BE2C (cell line): ENCODE data around the gene PPARA.

Source experiments
- DNase-seq: peaks from one replicate; pipeline ENCODE4 v3.0.0-alpha.2; 2020
- H3K27me3 ChIP-seq: fragments of 250-450 bp; sonication (Bioruptor Pico); 2 replicates; pipeline ENCODE4 v1.5.1; 2020; ENCODE audit warnings: mild to moderate bottlenecking
- H3K36me3 ChIP-seq: fragments of 250-450 bp; sonication (Bioruptor Pico); 2 replicates; pipeline ENCODE4 v1.5.1; 2020; ENCODE audit warnings: mild to moderate bottlenecking
- H3K4me1 ChIP-seq: fragments of 250-450 bp; sonication (Bioruptor Pico); 2 replicates; pipeline ENCODE4 v1.5.1; 2020
- H3K4me3 ChIP-seq: 2 replicates; pipeline ENCODE4 v1.5.1; 2011; ENCODE audit warnings: low read depth, low read length
- H3K9me3 ChIP-seq: fragments of 250-450 bp; sonication (Bioruptor Pico); 2 replicates; pipeline ENCODE4 v1.5.1; 2020
- TF ChIP-seq, protein P1 (sequence below): IDR thresholded peaks from 2 replicates; pipeline ENCODE4 v1.5.1; 2012; ENCODE audit warnings: mild to moderate bottlenecking, low read depth, low read length

The PPARA gene

DNA sequence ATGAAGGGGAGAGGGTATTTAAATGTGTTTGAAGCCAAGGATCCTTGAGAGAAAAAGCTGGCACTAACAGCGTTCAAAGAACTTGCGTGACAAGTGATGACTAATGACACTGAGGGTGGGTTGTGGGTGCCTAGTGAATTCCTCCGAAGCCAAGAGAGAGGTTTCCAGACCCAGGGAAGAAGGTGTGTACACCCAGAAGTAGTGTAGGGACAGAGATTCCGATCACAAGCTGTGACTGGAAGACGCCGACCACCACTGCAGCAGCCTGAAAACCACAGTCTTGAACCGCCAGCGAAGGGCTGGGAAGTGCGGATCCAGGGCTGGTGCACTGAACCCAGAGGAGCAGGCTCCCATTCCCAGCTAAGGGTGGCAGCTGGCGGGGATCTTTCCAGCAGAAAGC lies 9.5 kb downstream of the PPARA start:
- no peak overlapping the region for H3K4me3 ChIP-seq
- DNase-seq: no peak

DNA sequence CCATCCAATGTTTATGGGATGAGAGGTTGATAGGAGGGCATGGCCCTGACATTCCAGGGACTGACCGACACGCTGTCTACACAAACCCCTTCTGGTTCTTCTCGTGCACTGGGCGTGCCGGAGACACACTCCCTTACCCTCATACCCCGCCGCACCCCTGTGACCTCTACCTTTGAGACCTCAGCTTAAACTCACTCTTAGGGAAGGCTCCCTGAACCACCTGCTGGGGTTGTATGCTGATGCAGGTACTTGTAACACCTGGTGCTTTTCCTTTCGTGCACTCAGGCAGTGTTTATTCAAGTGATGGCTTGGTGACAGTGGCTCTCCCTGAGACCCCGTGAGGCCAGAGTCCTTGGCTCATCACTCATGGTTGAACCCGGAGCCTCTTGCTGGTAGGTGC lies 12.0 kb downstream of the PPARA start:
- no peak for DNase-seq
- Histone ChIP-seq H3K36me3 (no peaks in the 10 kb centered on the region), H3K9me3 (no peaks in the 10 kb centered on the region), H3K4me1 (no peaks in the 10 kb centered on the region), H3K4me3 (no peak overlapping the region), H3K27me3 (no peaks in the 10 kb centered on the region)
- TF ChIP-seq, protein P1, sequence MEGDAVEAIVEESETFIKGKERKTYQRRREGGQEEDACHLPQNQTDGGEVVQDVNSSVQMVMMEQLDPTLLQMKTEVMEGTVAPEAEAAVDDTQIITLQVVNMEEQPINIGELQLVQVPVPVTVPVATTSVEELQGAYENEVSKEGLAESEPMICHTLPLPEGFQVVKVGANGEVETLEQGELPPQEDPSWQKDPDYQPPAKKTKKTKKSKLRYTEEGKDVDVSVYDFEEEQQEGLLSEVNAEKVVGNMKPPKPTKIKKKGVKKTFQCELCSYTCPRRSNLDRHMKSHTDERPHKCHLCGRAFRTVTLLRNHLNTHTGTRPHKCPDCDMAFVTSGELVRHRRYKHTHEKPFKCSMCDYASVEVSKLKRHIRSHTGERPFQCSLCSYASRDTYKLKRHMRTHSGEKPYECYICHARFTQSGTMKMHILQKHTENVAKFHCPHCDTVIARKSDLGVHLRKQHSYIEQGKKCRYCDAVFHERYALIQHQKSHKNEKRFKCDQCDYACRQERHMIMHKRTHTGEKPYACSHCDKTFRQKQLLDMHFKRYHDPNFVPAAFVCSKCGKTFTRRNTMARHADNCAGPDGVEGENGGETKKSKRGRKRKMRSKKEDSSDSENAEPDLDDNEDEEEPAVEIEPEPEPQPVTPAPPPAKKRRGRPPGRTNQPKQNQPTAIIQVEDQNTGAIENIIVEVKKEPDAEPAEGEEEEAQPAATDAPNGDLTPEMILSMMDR: no peak

More for the DNA sequence above, 9.5 kb downstream of the PPARA start:
- H3K27me3 ChIP-seq: no peaks in the 10 kb centered on the region
- TF ChIP-seq, protein P1: no peak
- H3K36me3 ChIP-seq: no peaks in the 10 kb centered on the region
- H3K4me1 ChIP-seq: no peaks in the 10 kb centered on the region
- no peaks in the 10 kb centered on the region for H3K9me3 ChIP-seq

DNA sequence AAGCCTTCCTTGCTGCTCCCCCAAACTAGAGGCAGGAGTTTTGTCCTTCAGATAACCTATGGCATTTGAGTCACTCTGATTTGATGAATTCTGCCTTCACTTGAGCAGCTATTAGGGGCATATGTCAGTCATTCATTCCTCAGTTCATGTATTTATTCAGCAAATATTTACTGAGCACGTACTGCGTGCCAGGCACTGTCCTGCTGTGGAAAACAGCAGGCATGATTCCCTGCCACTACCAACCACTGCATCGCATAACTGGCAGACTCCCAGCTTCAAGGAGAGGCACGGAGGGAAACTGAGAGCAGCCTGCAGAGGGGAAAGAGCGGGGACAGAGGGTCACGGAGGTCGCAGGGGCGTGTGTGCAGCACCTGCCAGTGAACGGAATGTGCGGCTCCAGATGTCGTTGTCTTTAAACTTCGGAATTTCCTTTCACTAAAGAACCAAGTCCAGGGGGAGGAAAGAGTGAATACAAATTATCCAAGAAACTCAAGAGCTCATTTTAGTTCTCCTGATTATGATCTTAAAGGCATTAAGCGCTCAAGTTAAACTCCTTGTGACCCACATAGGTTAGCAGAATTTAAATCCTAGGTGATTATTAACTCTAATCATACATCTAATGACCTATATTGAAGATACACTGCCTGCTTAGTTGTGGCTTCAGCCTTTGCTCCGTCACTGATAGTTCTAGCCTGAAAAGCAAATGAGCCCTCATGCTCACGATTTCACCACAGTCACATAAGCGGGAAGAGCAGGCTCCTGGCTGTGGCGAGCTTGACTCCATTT lies 12.6 kb downstream of the PPARA start:
- TF ChIP-seq, protein P1: no peak
- no peak overlapping the region for H3K4me3 ChIP-seq
- no peak for DNase-seq
- no peaks in the 10 kb centered on the region for H3K9me3 ChIP-seq
- H3K27me3 ChIP-seq: no peaks in the 10 kb centered on the region
- no peaks in the 10 kb centered on the region for H3K4me1 ChIP-seq
- no peaks in the 10 kb centered on the region for H3K36me3 ChIP-seq

DNA sequence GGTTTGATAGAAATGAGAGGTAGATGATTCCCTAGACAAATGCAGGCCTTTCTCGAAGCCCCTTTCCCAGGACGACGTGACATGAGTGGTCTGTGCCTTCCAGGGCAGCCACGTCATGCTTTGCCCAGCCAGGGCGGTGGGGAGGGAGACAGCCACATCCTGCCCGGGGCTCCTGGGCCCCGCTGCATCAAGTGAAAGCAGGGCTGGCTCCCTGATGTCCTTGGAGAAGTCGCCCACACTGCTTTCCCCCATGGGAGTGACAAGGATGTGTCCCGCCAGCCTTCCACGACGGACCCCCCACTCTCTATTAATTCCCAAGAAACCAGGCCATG lies 13.2 kb downstream of the PPARA start:
- TF ChIP-seq, protein P1: no peak
- no peaks in the 10 kb centered on the region for H3K9me3 ChIP-seq

DNA sequence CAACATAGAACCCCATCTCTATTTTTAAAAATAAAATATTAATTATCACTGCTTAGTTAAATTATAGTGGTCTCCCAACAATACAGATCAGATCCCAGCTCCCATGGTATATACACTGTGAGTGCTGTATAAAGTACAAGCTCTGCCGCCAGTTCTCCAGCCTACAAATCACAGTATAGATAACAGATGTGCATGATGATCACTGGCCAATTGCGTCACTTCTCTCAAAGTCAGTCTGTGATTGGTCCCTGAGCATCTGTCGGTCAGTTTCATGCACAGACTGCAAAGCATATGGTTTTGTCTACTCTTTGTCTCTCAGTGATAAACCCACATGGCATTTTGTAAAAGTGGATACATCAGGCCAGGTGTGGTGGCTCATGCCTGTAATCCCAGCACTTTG lies 15.7 kb downstream of the PPARA start:
- TF ChIP-seq, protein P1: no peak
- no peaks in the 10 kb centered on the region for H3K9me3 ChIP-seq
- H3K4me1 ChIP-seq: no peaks in the 10 kb centered on the region
- no peak for DNase-seq
- no peaks in the 10 kb centered on the region for H3K27me3 ChIP-seq
- H3K36me3 ChIP-seq: no peaks in the 10 kb centered on the region
- H3K4me3 ChIP-seq: no peak overlapping the region

More for the DNA sequence above, 13.2 kb downstream of the PPARA start:
- H3K4me1 ChIP-seq: no peaks in the 10 kb centered on the region
- H3K27me3 ChIP-seq: no peaks in the 10 kb centered on the region
- H3K36me3 ChIP-seq: no peaks in the 10 kb centered on the region
- no peak overlapping the region for H3K4me3 ChIP-seq
- no peak for DNase-seq

DNA sequence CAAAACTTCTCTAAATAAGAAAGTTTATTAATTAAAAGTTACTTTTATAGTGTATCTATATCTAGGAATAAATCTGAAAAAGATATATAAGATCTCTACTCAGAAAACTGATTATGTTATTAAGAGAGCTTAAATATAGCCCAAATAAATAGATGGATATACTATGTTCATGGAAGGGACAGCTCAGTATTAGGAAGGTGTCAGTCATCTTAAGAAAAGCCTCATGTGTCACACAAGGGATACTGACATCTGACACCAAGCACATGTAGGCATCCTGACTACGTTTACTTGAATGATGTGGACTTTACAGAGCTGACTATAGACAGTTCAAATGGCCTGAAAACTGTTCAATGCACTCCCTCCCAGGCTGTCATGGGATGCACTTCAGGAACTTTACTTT lies 19.3 kb downstream of the PPARA start:
- Histone ChIP-seq H3K36me3 (no peaks in the 10 kb centered on the region), H3K4me1 (no peaks in the 10 kb centered on the region), H3K9me3 (no peaks in the 10 kb centered on the region), H3K27me3 (no peaks in the 10 kb centered on the region), H3K4me3 (no peak overlapping the region)
- no peak for DNase-seq
- TF ChIP-seq, protein P1: no peak
